Upper lobe of left lung (tissue), 4 donors: ENCODE measurements around the gene ARHGAP8.

Source experiments
- CTCF ChIP-seq, 6 experiments: fragments of 450-650 bp in 4 of 6; fragments of 200-600 bp in 2 of 6; sonication (generic) in 2 of 6; IDR thresholded peaks; one replicate each; pipeline ENCODE4 v1.5.1; 2016 to 2019; ENCODE audit warnings: antibody characterized with exemption in 6 of 6
- EP300 ChIP-seq, 4 donors: sonication (generic); formaldehyde crosslinking; IDR thresholded peaks; one replicate each; pipeline ENCODE4 v1.5.1; 2017; ENCODE audit warnings: antibody characterized with exemption in 4 of 4, control low read depth in 2 of 4
- POLR2A ChIP-seq, 4 donors: fragments of 450-650 bp; IDR thresholded peaks; one replicate each; pipeline ENCODE4 v1.5.1; 2016 to 2017; ENCODE audit warnings: antibody characterized with exemption in 4 of 4, mild to moderate bottlenecking in 2 of 4
- POLR2AphosphoS5 ChIP-seq, 2 donors: sonication (generic); formaldehyde crosslinking; IDR thresholded peaks; one replicate each; pipeline ENCODE4 v1.5.1; 2017; ENCODE audit warnings: antibody characterized with exemption in 2 of 2

- TF ChIP-seq EP300 (IDR thresholded peaks at IDR 0.05): no peak
- no peak for TF ChIP-seq POLR2A (IDR thresholded peaks at IDR 0.05)
- TF ChIP-seq POLR2AphosphoS5 (IDR thresholded peaks at IDR 0.05): no peak
- no peak for TF ChIP-seq CTCF (IDR thresholded peaks at IDR 0.05)
Measured at GRCh38 chr22:44894321-44894720, 141.9 kb downstream of the ARHGAP8 start.
